ENCODE data around the gene UAP1L1.

Gene UAP1L1

GRCh38 chr9:137110911-137111787, 33.8 kb downstream of the UAP1L1 start:
- Histone ChIP-seq H3K27ac (ENCODE audit: insufficient read depth, low read depth, low read length, poor library complexity, severe bottlenecking) (no peak overlapping the region), H3K4me1 (ENCODE audit: control insufficient read depth, insufficient read depth, low read length) (no peaks in the 10 kb centered on the region), H3K4me3 (ENCODE audit: insufficient read depth, low read depth, low read length) (no peak overlapping the region), H3K9me3 (ENCODE audit: control insufficient read depth, low read length) (no peaks in the 10 kb centered on the region), H3K27me3 (ENCODE audit: control insufficient read depth, insufficient read depth, low read length, poor library complexity, severe bottlenecking) (peaks cover 34% of the 10 kb centered on the region), H3K36me3 (ENCODE audit: control insufficient read depth, insufficient read depth, low read length) (no peaks in the 10 kb centered on the region)
- WGBS, 2 experiments = 86 to 88% methylated on average over 28 of the region's 28 CpGs

GRCh38 chr9:137111788-137112563, 34.7 kb downstream of the UAP1L1 start:
- Histone ChIP-seq H3K4me1 (ENCODE audit: control insufficient read depth, insufficient read depth, low read length) (no peaks in the 10 kb centered on the region), H3K27me3 (ENCODE audit: control insufficient read depth, insufficient read depth, low read length, poor library complexity, severe bottlenecking) (peaks cover 37% of the 10 kb centered on the region), H3K36me3 (ENCODE audit: control insufficient read depth, insufficient read depth, low read length) (no peaks in the 10 kb centered on the region), H3K4me3 (ENCODE audit: insufficient read depth, low read depth, low read length) (no peak overlapping the region), H3K9me3 (ENCODE audit: control insufficient read depth, low read length) (no peaks in the 10 kb centered on the region), H3K27ac (ENCODE audit: insufficient read depth, low read depth, low read length, poor library complexity, severe bottlenecking) (no peak overlapping the region)
- 87 to 88% methylated on average over 35 of the region's 35 CpGs for WGBS, 2 experiments

- Histone ChIP-seq H3K36me3 (ENCODE audit: control insufficient read depth, insufficient read depth, low read length) (no peaks in the 10 kb centered on the region), H3K27ac (ENCODE audit: insufficient read depth, low read depth, low read length, poor library complexity, severe bottlenecking) (no peak overlapping the region), H3K4me1 (ENCODE audit: control insufficient read depth, insufficient read depth, low read length) (no peaks in the 10 kb centered on the region), H3K4me3 (ENCODE audit: insufficient read depth, low read depth, low read length) (no peak overlapping the region), H3K27me3 (ENCODE audit: control insufficient read depth, insufficient read depth, low read length, poor library complexity, severe bottlenecking) (peaks cover 37% of the 10 kb centered on the region), H3K9me3 (ENCODE audit: control insufficient read depth, low read length) (no peaks in the 10 kb centered on the region)
- 91 to 92% methylated on average over 42 of the region's 42 CpGs for WGBS, 2 experiments
Observed at GRCh38 chr9:137112564-137113384, 35.5 kb downstream of the UAP1L1 start.

- no peaks in the 10 kb centered on the region for H3K4me1 ChIP-seq (ENCODE audit: control insufficient read depth, insufficient read depth, low read length)
- no peaks in the 10 kb centered on the region for H3K36me3 ChIP-seq (ENCODE audit: control insufficient read depth, insufficient read depth, low read length)
- H3K27ac ChIP-seq (ENCODE audit: insufficient read depth, low read depth, low read length, poor library complexity, severe bottlenecking) = no peak overlapping the region
- H3K9me3 ChIP-seq (ENCODE audit: control insufficient read depth, low read length) = no peaks in the 10 kb centered on the region
- 66 to 68% methylated on average over 66 of the region's 66 CpGs for WGBS, 2 experiments
- peaks cover 37% of the 10 kb centered on the region for H3K27me3 ChIP-seq (ENCODE audit: control insufficient read depth, insufficient read depth, low read length, poor library complexity, severe bottlenecking)
- no peak overlapping the region for H3K4me3 ChIP-seq (ENCODE audit: insufficient read depth, low read depth, low read length)
Observed at GRCh38 chr9:137113385-137114159, 36.3 kb downstream of the UAP1L1 start.

- Histone ChIP-seq H3K9me3 (ENCODE audit: control insufficient read depth, low read length) (no peaks in the 10 kb centered on the region), H3K36me3 (ENCODE audit: control insufficient read depth, insufficient read depth, low read length) (no peaks in the 10 kb centered on the region), H3K4me1 (ENCODE audit: control insufficient read depth, insufficient read depth, low read length) (no peaks in the 10 kb centered on the region), H3K27me3 (ENCODE audit: control insufficient read depth, insufficient read depth, low read length, poor library complexity, severe bottlenecking) (peaks cover 37% of the 10 kb centered on the region), H3K4me3 (ENCODE audit: insufficient read depth, low read depth, low read length) (peak overlapping the region; percentile 39), H3K27ac (ENCODE audit: insufficient read depth, low read depth, low read length, poor library complexity, severe bottlenecking) (no peak overlapping the region)
- 10 to 19% methylated on average over 45 of the region's 45 CpGs for WGBS, 2 experiments
Observed at GRCh38 chr9:137114220-137114612, 36.9 kb downstream of the UAP1L1 start.

GRCh38 chr9:137114613-137115393, 37.5 kb downstream of the UAP1L1 start, which contains the start of gene DPP7:
DPP7 (minus strand) TSS chr9:137114733; CDS start chr9:137114713, 20 bp downstream.
- Histone ChIP-seq H3K9me3 (ENCODE audit: control insufficient read depth, low read length) (no peaks in the 10 kb centered on the region), H3K4me1 (ENCODE audit: control insufficient read depth, insufficient read depth, low read length) (no peaks in the 10 kb centered on the region), H3K4me3 (ENCODE audit: insufficient read depth, low read depth, low read length) (peak within 1 kb of the TSS; percentile 39), H3K27me3 (ENCODE audit: control insufficient read depth, insufficient read depth, low read length, poor library complexity, severe bottlenecking) (peaks cover 37% of the 10 kb centered on the region), H3K27ac (ENCODE audit: insufficient read depth, low read depth, low read length, poor library complexity, severe bottlenecking) (no peak within 1 kb of the TSS), H3K36me3 (ENCODE audit: control insufficient read depth, insufficient read depth, low read length) (no peaks in the 10 kb centered on the region)
- WGBS, 2 experiments = 13 to 14% methylated on average over 70 of the region's 70 CpGs

GRCh38 chr9:137115394-137116026, 38.2 kb downstream of the UAP1L1 start:
- Histone ChIP-seq H3K27me3 (ENCODE audit: control insufficient read depth, insufficient read depth, low read length, poor library complexity, severe bottlenecking) (peaks cover 37% of the 10 kb centered on the region), H3K36me3 (ENCODE audit: control insufficient read depth, insufficient read depth, low read length) (no peaks in the 10 kb centered on the region), H3K4me1 (ENCODE audit: control insufficient read depth, insufficient read depth, low read length) (no peaks in the 10 kb centered on the region), H3K27ac (ENCODE audit: insufficient read depth, low read depth, low read length, poor library complexity, severe bottlenecking) (no peak overlapping the region), H3K4me3 (ENCODE audit: insufficient read depth, low read depth, low read length) (no peak overlapping the region), H3K9me3 (ENCODE audit: control insufficient read depth, low read length) (no peaks in the 10 kb centered on the region)
- 86 to 87% methylated on average over 21 of the region's 21 CpGs for WGBS, 2 experiments

GRCh38 chr9:137116027-137116507, 38.8 kb downstream of the UAP1L1 start:
- Histone ChIP-seq H3K27ac (ENCODE audit: insufficient read depth, low read depth, low read length, poor library complexity, severe bottlenecking) (no peak overlapping the region), H3K4me3 (ENCODE audit: insufficient read depth, low read depth, low read length) (no peak overlapping the region), H3K4me1 (ENCODE audit: control insufficient read depth, insufficient read depth, low read length) (no peaks in the 10 kb centered on the region), H3K36me3 (ENCODE audit: control insufficient read depth, insufficient read depth, low read length) (no peaks in the 10 kb centered on the region), H3K27me3 (ENCODE audit: control insufficient read depth, insufficient read depth, low read length, poor library complexity, severe bottlenecking) (peaks cover 37% of the 10 kb centered on the region), H3K9me3 (ENCODE audit: control insufficient read depth, low read length) (no peaks in the 10 kb centered on the region)
- 70 to 76% methylated on average over 6 of the region's 6 CpGs for WGBS, 2 experiments

Data from ectodermal cell (in vitro differentiated cells).